GM12878 (cell line): ENCODE results near the gene SPC24. TPM values are rescaled to one million over a fixed set of nuclear protein-coding genes. Genes with fewer than 3 reads are reported as not detected.

Experiments used
- ATAC-seq: fragments of 200-7000 bp; cut with Tn5 transposase; 3 replicates; pipeline ENCODE4 v1.9.1; 2020; ENCODE audit warnings: mild to moderate bottlenecking, moderate library complexity
- BruUV-seq: library from RNA; stranded (reverse); fragments of 400-500 nt; replicated peaks from 2 replicates; lab custom pipeline; 2021; lab: Mats Ljungman, UMichigan
- CTCF ChIA-PET: fragments of 300-600 bp; sonication (Branson Sonifier 250); formaldehyde crosslinking; extraction: SDS; loops from one replicate; lab custom pipeline; 2021; ENCODE audit warnings: inconsistent platforms; lab: Yijun Ruan, JAX
- POLR2A ChIA-PET: fragments of 350-600 bp; formaldehyde crosslinking; extraction: SDS; loops from one replicate; lab custom pipeline; 2021; ENCODE audit warnings: inconsistent platforms; lab: Charles Lee
- RAD21 ChIA-PET: fragments of 300-600 bp; sonication (Branson Sonifier 250); formaldehyde crosslinking; loops from one replicate; lab custom pipeline; 2023; ENCODE audit warnings: antibody characterized with exemption; ENCODE audit not compliant: unreplicated experiment; lab: Charles Lee
- SMC1A ChIA-PET: fragments of 300-600 bp; sonication (Branson Sonifier 250); formaldehyde crosslinking; loops from one replicate; lab custom pipeline; 2023; ENCODE audit not compliant: unreplicated experiment, uncharacterized antibody; lab: Charles Lee
- DNase-seq: peaks from one replicate; pipeline ENCODE4 v3.0.0-alpha.2; 2011; ENCODE audit warnings: low read depth, low spot score
- FAIRE-seq: peaks from 3 replicates; lab custom pipeline; 2011; peaks lifted over from hg19 to GRCh38; lab: Jason Lieb, UNC
- H2AFZ ChIP-seq: 2 replicates; pipeline ENCODE4 v1.6.0; 2011; ENCODE audit warnings: low read depth, low read length, control low read depth; ENCODE audit not compliant: control insufficient read depth
- H3K27ac ChIP-seq: 2 replicates; pipeline ENCODE4 v1.5.1; 2011; ENCODE audit warnings: control low read depth; ENCODE audit not compliant: control insufficient read depth, insufficient read depth
- H3K27me3 ChIP-seq, 2 experiments: replicated peaks in 1 of 2; 2 replicates each; pipeline versions ENCODE4 v1.6.0 to v1.6.1; 2011; ENCODE audit warnings: low read length in 1 of 2; ENCODE audit not compliant: control insufficient read depth in 2 of 2, insufficient read depth in 2 of 2
- H3K36me3 ChIP-seq, 2 experiments: 2 replicates each; pipeline ENCODE4 v1.5.1; 2011; ENCODE audit warnings: low read length in 1 of 2; ENCODE audit not compliant: control insufficient read depth in 2 of 2, insufficient read depth in 2 of 2
- H3K4me1 ChIP-seq: 2 replicates; pipeline ENCODE4 v1.6.1; 2011; ENCODE audit warnings: mild to moderate bottlenecking, low read length, moderate library complexity, mixed read lengths; ENCODE audit not compliant: control insufficient read depth, insufficient read depth
- H3K4me2 ChIP-seq: 2 replicates; pipeline ENCODE4 v1.6.0; 2011; ENCODE audit warnings: control low read depth; ENCODE audit not compliant: control insufficient read depth, insufficient read depth
- H3K4me3 ChIP-seq: fragments of 200-600 bp; sonication (generic); 2 replicates; pipeline ENCODE4 v1.5.1; 2016
- H3K79me2 ChIP-seq: 2 replicates; pipeline ENCODE4 v1.6.0; 2011; ENCODE audit warnings: low read length; ENCODE audit not compliant: control insufficient read depth, insufficient read depth
- H3K9ac ChIP-seq: 2 replicates; pipeline ENCODE4 v1.8.0; 2011; ENCODE audit warnings: low read length, control low read depth, mixed read lengths; ENCODE audit not compliant: control insufficient read depth, insufficient read depth
- H3K9me3 ChIP-seq: replicated peaks from 3 replicates; pipeline ENCODE4 v1.5.1; 2011; ENCODE audit warnings: mild to moderate bottlenecking, low read length; ENCODE audit not compliant: control insufficient read depth, insufficient read depth
- H4K20me1 ChIP-seq: 2 replicates; pipeline ENCODE4 v1.6.0; 2011; ENCODE audit not compliant: control insufficient read depth, insufficient read depth
- BACH1 ChIP-seq: fragments of 450-650 bp; IDR thresholded peaks from 2 replicates; pipeline ENCODE4 v1.6.1; 2017; ENCODE audit warnings: mild to moderate bottlenecking, borderline replicate concordance
- BRCA1 ChIP-seq: IDR thresholded peaks from 2 replicates; pipeline ENCODE4 v1.6.1; 2011; ENCODE audit warnings: low read depth, low read length, improper control_type of control experiment
- DPF2 ChIP-seq: fragments of 450-650 bp; IDR thresholded peaks from 2 replicates; pipeline ENCODE4 v1.6.1; 2017; ENCODE audit warnings: mild to moderate bottlenecking
- GABPA ChIP-seq: IDR thresholded peaks from 2 replicates; pipeline ENCODE4 v1.6.1; 2014; ENCODE audit warnings: antibody characterized with exemption, low read depth, mild to moderate bottlenecking, inconsistent platforms
- GATAD2B ChIP-seq: fragments of 450-650 bp; conservative IDR thresholded peaks from 2 replicates; pipeline ENCODE4 v1.6.1; 2017; ENCODE audit warnings: low read depth, mild to moderate bottlenecking, moderate library complexity
- KDM1A ChIP-seq: fragments of 200-600 bp; sonication (generic); IDR thresholded peaks from 2 replicates; pipeline ENCODE4 v1.6.1; 2016; ENCODE audit warnings: borderline replicate concordance
- MXI1 ChIP-seq: fragments of 150-350 bp; IDR thresholded peaks from 2 replicates; pipeline ENCODE4 v1.6.1; 2011; ENCODE audit warnings: low read depth, mild to moderate bottlenecking, inconsistent platforms, low read length, improper control_type of control experiment
- NFIC ChIP-seq: IDR thresholded peaks from 2 replicates; pipeline ENCODE4 v1.6.1; 2012; ENCODE audit warnings: low read depth, mild to moderate bottlenecking, inconsistent platforms, low read length, moderate library complexity
- NR2C2 ChIP-seq: IDR thresholded peaks from 2 replicates; pipeline ENCODE4 v1.6.1; 2011; ENCODE audit warnings: borderline replicate concordance, low read depth; ENCODE audit not compliant: control insufficient read depth, insufficient read length
- RB1 ChIP-seq: fragments of 450-650 bp; formaldehyde crosslinking; IDR thresholded peaks from 2 replicates; pipeline ENCODE4 v1.6.1; 2017; ENCODE audit warnings: mild to moderate bottlenecking, borderline replicate concordance
- RELA ChIP-seq: fragments of 450-650 bp; IDR thresholded peaks from 2 replicates; pipeline ENCODE4 v1.8.0; 2014; ENCODE audit warnings: borderline replicate concordance; ENCODE audit not compliant: partially characterized antibody
- SMAD5 ChIP-seq: IDR thresholded peaks from 2 replicates; pipeline ENCODE4 v1.6.1; 2016; ENCODE audit warnings: antibody characterized with exemption, low read depth
- STAT1 ChIP-seq: fragments of 450-650 bp; conservative IDR thresholded peaks from 2 replicates; pipeline ENCODE4 v1.6.1; 2014; ENCODE audit warnings: antibody characterized with exemption, mild to moderate bottlenecking
- TARDBP ChIP-seq: IDR thresholded peaks from 2 replicates; pipeline ENCODE4 v1.6.1; 2016; ENCODE audit warnings: borderline replicate concordance
- WGBS: methylation state at CpG from one replicate; pipeline ENCODE4 v1.1.6; 2016; ENCODE audit warnings: low lambda C conversion rate; ENCODE audit not compliant: insufficient replicate concordance, insufficient coverage; ENCODE audit errors: missing lambda C conversion rate; 5-methylcytosine and 5-hydroxymethylcytosine counted together
- in situ Hi-C: fragments of 300-500 bp; cut with MboI; formaldehyde crosslinking; loops from 9 replicates; pipeline ENCODE4 v1.14.3; 2018; ENCODE audit warnings: mixed read lengths
- intact Hi-C: fragments of 100-400 bp; cut with micrococcal nuclease; formaldehyde crosslinking; loops from one replicate; pipeline ENCODE4 v1.14.2; 2022; ENCODE audit not compliant: unreplicated experiment
- polyA plus RNA-seq, 11 experiments: library from polyadenylated mRNA; depleted of rRNA in 4 of 11; unstranded in 6 of 11; stranded (reverse) in 5 of 11; fragments of >200 nt; fragmentation: Nextera tagmentation in 4 of 11; fragmentation: Illumina TruSeq in 1 of 11; extraction: Ambion mirVana in 4 of 11; extraction: Trizol in 1 of 11; gene quantifications; 1 replicate in 1 of 11; 2 replicates in 10 of 11; pipeline versions ENCODE4 v1.2.1 to v1.2.3, GENCODE V29; 2011 to 2016; ENCODE audit warnings: inconsistent platforms in 2 of 11, missing spikeins in 2 of 11, low read depth in 1 of 11
- total RNA-seq, 4 experiments: library from RNA; depleted of rRNA in 3 of 4; stranded (reverse); fragments of >200 nt in 3 of 4; fragmentation: Illumina TruSeq in 1 of 4; extraction: Trizol in 1 of 4; gene quantifications; 2 replicates each; pipeline versions ENCODE4 v1.2.1 to v1.2.3, GENCODE V29; 2013 to 2021
- TF ChIP-seq, protein P1 (sequence below): fragments of 450-650 bp; IDR thresholded peaks from 2 replicates; pipeline ENCODE4 v1.6.1; 2017; ENCODE audit warnings: mild to moderate bottlenecking
- TF ChIP-seq, protein P2 (sequence below): fragments of 150-350 bp; IDR thresholded peaks from 2 replicates; pipeline ENCODE4 v1.6.1; 2014; ENCODE audit warnings: mild to moderate bottlenecking, low read depth, low read length
- TF ChIP-seq, protein P3 (sequence below): IDR thresholded peaks from 2 replicates; pipeline ENCODE4 v1.6.1; 2012; ENCODE audit warnings: low read depth, low read length, improper control_type of control experiment

SPC24 gene
- total and polyA plus RNA-seq, 10 of the 15 experiments (the other 5 are each of a cell fraction or from before 2014, with no cell fraction given): 9.4 to 72.6 (median 40.7) TPM

DNA sequence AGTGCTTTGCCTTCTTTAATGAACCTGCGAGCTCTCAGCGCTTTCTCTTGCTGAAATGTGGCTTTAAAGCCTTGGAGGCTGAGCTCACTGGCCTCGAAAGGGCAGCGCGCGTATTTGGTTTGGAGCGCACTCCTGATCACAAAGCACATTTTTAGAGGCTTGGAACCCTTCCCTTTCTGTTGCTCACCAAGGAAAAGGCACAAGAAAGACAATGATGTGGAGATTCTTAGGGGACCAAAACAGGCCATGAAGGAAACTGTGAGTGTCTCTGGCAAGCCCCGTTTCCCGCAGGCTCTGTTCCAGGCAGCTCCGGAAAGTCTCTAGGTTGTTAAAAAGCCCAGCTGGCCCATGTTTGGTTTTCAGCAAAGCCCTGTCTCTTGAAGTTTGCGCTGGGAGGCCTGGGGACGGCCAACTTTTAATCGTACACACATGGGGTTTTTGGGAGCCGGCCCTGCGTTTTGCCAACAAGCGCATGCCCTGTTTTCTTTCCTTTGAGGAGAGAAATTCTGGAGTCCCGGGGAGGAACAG is 9.4 kb upstream of the SPC24 start:
- BruUV-seq: no TSS peak
- ChIA-PET SMC1A (interaction anchor here (1.6 kb wide), 1 partner anchor 9 kb away, joined by 3 read pairs; no protein-coding TSS in a partner anchor), POLR2A (interaction anchor here (0.5 to 1.5 kb wide), 2 partner anchors 10 to 125 kb away, joined by 5 to 7 read pairs; partner anchors contain the start of gene SPC24), RAD21 (no interaction called here), CTCF (no interaction called here)
- no peaks in the 10 kb centered on the region for H3K79me2 ChIP-seq
- H3K27me3 ChIP-seq: no peaks in the 10 kb centered on the region
- no peaks in the 10 kb centered on the region for H3K4me1 ChIP-seq
- no peak for TF ChIP-seq BRCA1
- TF ChIP-seq NR2C2: no peak
- no peak for TF ChIP-seq DPF2
- no peak for TF ChIP-seq STAT1
- no peak for TF ChIP-seq KDM1A
- TF ChIP-seq RB1: no peak
- no peak for TF ChIP-seq RELA
- no peak for TF ChIP-seq GATAD2B
- TF ChIP-seq, protein P1, sequence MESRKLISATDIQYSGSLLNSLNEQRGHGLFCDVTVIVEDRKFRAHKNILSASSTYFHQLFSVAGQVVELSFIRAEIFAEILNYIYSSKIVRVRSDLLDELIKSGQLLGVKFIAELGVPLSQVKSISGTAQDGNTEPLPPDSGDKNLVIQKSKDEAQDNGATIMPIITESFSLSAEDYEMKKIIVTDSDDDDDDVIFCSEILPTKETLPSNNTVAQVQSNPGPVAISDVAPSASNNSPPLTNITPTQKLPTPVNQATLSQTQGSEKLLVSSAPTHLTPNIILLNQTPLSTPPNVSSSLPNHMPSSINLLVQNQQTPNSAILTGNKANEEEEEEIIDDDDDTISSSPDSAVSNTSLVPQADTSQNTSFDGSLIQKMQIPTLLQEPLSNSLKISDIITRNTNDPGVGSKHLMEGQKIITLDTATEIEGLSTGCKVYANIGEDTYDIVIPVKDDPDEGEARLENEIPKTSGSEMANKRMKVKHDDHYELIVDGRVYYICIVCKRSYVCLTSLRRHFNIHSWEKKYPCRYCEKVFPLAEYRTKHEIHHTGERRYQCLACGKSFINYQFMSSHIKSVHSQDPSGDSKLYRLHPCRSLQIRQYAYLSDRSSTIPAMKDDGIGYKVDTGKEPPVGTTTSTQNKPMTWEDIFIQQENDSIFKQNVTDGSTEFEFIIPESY: no peak
- TF ChIP-seq TARDBP: no peak
- TF ChIP-seq, protein P2, sequence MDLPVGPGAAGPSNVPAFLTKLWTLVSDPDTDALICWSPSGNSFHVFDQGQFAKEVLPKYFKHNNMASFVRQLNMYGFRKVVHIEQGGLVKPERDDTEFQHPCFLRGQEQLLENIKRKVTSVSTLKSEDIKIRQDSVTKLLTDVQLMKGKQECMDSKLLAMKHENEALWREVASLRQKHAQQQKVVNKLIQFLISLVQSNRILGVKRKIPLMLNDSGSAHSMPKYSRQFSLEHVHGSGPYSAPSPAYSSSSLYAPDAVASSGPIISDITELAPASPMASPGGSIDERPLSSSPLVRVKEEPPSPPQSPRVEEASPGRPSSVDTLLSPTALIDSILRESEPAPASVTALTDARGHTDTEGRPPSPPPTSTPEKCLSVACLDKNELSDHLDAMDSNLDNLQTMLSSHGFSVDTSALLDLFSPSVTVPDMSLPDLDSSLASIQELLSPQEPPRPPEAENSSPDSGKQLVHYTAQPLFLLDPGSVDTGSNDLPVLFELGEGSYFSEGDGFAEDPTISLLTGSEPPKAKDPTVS: no peak
- TF ChIP-seq MXI1: no peak
- no peak for TF ChIP-seq BACH1
- TF ChIP-seq GABPA: no peak
- no peak for TF ChIP-seq NFIC
- TF ChIP-seq, protein P3, sequence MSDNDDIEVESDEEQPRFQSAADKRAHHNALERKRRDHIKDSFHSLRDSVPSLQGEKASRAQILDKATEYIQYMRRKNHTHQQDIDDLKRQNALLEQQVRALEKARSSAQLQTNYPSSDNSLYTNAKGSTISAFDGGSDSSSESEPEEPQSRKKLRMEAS: no peak
- no peak for TF ChIP-seq SMAD5
- H3K27ac ChIP-seq: no peak overlapping the region
- no peak overlapping the region for H2AFZ ChIP-seq
- no peaks in the 10 kb centered on the region; the same call in 2 of the 3 replicates for H3K9me3 ChIP-seq
- FAIRE-seq: no peak
- intact Hi-C loops (no loop called here), in situ Hi-C loops (no loop called here)
- no peaks in the 10 kb centered on the region for H4K20me1 ChIP-seq
- no peak for ATAC-seq
- H3K36me3 ChIP-seq: peaks cover 0 to 2% of the 10 kb centered on the region in 2 experiments; a peak in 2 of 4 replicates
- WGBS: 72% methylated on average over 17 of the region's 17 CpGs
- H3K9ac ChIP-seq: no peak overlapping the region
- H3K4me3 ChIP-seq: no peak overlapping the region
- no peak for DNase-seq
- H3K4me2 ChIP-seq: no peak overlapping the region
